Spleen (tissue), 11 donors: ENCODE measurements around the gene SRCAP. TPM values are rescaled to one million over a fixed set of nuclear protein-coding genes. Genes with fewer than 3 reads are reported as not detected.

Source experiments
- DNase-seq: peaks from one replicate; pipeline ENCODE4 v3.0.0-alpha.2; 2020
- H3K27ac ChIP-seq, 8 donors: fragments of 200-600 bp; sonication (generic) in 7 of 8; 1 replicate in 4 of 8; 2 replicates in 4 of 8; pipeline versions ENCODE4 v1.5.0 to v1.8.0; 2016 to 2021; ENCODE audit warnings: inconsistent platforms in 4 of 8, mild to moderate bottlenecking in 4 of 8, moderate library complexity in 1 of 8
- H3K27me3 ChIP-seq, 7 donors: fragments of 200-600 bp; sonication (generic) in 6 of 7; replicated peaks in 1 of 7; 1 replicate in 4 of 7; 2 replicates in 3 of 7; pipeline versions ENCODE4 v1.5.0 to v1.8.0; 2016 to 2021; ENCODE audit warnings: inconsistent platforms in 3 of 7, mild to moderate bottlenecking in 1 of 7
- H3K36me3 ChIP-seq, 6 donors: fragments of 200-600 bp; sonication (generic) in 5 of 6; 1 replicate in 4 of 6; 2 replicates in 2 of 6; pipeline versions ENCODE4 v1.5.0 to v1.8.0; 2016 to 2021; ENCODE audit warnings: inconsistent platforms in 2 of 6
- H3K4me1 ChIP-seq, 6 donors: fragments of 200-600 bp; sonication (generic) in 5 of 6; 1 replicate in 3 of 6; 2 replicates in 3 of 6; pipeline versions ENCODE4 v1.5.0 to v1.8.0; 2016 to 2021; ENCODE audit warnings: inconsistent platforms in 3 of 6
- H3K4me3 ChIP-seq, 8 donors: fragments of 200-600 bp; sonication (generic) in 7 of 8; 1 replicate in 4 of 8; 2 replicates in 4 of 8; pipeline versions ENCODE4 v1.5.0 to v1.8.0; 2016 to 2021; ENCODE audit warnings: inconsistent platforms in 4 of 8, mild to moderate bottlenecking in 4 of 8, moderate library complexity in 2 of 8
- H3K9me3 ChIP-seq, 8 donors: fragments of 200-600 bp; sonication (generic) in 7 of 8; 1 replicate in 4 of 8; 2 replicates in 4 of 8; pipeline versions ENCODE4 v1.5.0 to v1.8.0; 2016 to 2021; ENCODE audit warnings: inconsistent platforms in 4 of 8
- CTCF ChIP-seq, 11 experiments: fragments of 200-600 bp in 7 of 11; fragments of 450-650 bp in 4 of 11; sonication (generic) in 4 of 11; IDR thresholded peaks in 8 of 11; conservative IDR thresholded peaks in 3 of 11; 1 replicate in 7 of 11; 2 replicates in 4 of 11; pipeline versions ENCODE4 v1.4.0 to v1.8.0; 2016 to 2021; ENCODE audit warnings: antibody characterized with exemption in 11 of 11, inconsistent platforms in 4 of 11, mild to moderate bottlenecking in 1 of 11
- POLR2A ChIP-seq, 3 donors: fragments of 450-650 bp; IDR thresholded peaks; one replicate each; pipeline ENCODE4 v1.5.1; 2017; ENCODE audit warnings: antibody characterized with exemption in 3 of 3, mild to moderate bottlenecking in 1 of 3
- POLR2AphosphoS5 ChIP-seq, 3 donors: sonication (generic); formaldehyde crosslinking; IDR thresholded peaks; one replicate each; pipeline ENCODE4 v1.5.1; 2017; ENCODE audit warnings: antibody characterized with exemption in 3 of 3
- whole genome bisulfite sequencing, 5 donors: extraction: QIAGEN DNeasy Blood & Tissue Kit in 3 of 5; methylation state at CpG; one replicate each; pipeline versions ENCODE4 v1.1.5 to v1.1.7; 2013 to 2018; 5-methylcytosine and 5-hydroxymethylcytosine counted together
- intact Hi-C: fragments of 100-400 bp; cut with DNase I; formaldehyde crosslinking; loops from one replicate; pipeline ENCODE4 v1.15.0; 2023; ENCODE audit warnings: low total_unique reads
- polyA plus RNA-seq, 3 donors: library from polyadenylated mRNA; stranded (reverse); fragments of 200-250 nt; gene quantifications; one replicate each; pipeline ENCODE4 v1.2.1, GENCODE V29; 2013
- small RNA-seq, 4 donors: library from RNA; depleted of rRNA; stranded (forward); fragments of <200 nt; gene quantifications; one replicate each; pipeline ENCODE3, GENCODE V24; 2016
- total RNA-seq, 7 donors: library from RNA; depleted of rRNA in 3 of 7; stranded (reverse); fragments of >200 nt in 3 of 7; fragmentation: NEBNext Ultra II Directional in 4 of 7; extraction: Animal tissue kit (Norgen Biotek cat#: 25700) in 4 of 7; gene quantifications; one replicate each; pipeline versions ENCODE4 v1.1.0 to v1.2.1, GENCODE V29; 2016 to 2021
- donor health status: healthy with polysubstance abuse.
- donor health status: DM: no; HTN: no; CAD: no; lungs with moderate emphysema.
- donor health status: DM: no; HTN: no; CAD: no.
- donor health status: Bipolar disorder and iron deficiency.
- donor health status: healthy.
- donor health status: DM: no; HTN: no; CAD: no.
- donor health status: DM: yes; HTN: yes; CAD: no.

The SRCAP gene
- total and polyA plus RNA-seq, 10 donors, result 1.2 to 85.7 (median 68.3) TPM

GRCh38 chr16:30787613-30788378 is 88.8 kb downstream of the SRCAP start:
- Histone ChIP-seq H3K27me3 (peaks cover 0 to 26% (median 0%) of the 10 kb centered on the region in 7 donors), H3K9me3 (no peaks in the 10 kb centered on the region), H3K36me3 (peaks cover 0 to 19% (median 11%) of the 10 kb centered on the region in 6 donors), H3K4me3 (peak overlapping the region; percentile 65 to 93 (median 78)), H3K4me1 (peaks cover 0 to 42% (median 26%) of the 10 kb centered on the region in 6 donors), H3K27ac (peak overlapping the region in 7 of 8 donors; percentile 75 to 89 (median 85))
- WGBS, 5 donors, result 49 to 61% (median 51%) methylated on average over 11 of the region's 11 CpGs
- no peak for TF ChIP-seq CTCF (IDR thresholded peaks at IDR 0.05 in 8 of 11, conservative IDR thresholded peaks at IDR 0.05 in 3 of 11)
- no peak for TF ChIP-seq POLR2AphosphoS5 (IDR thresholded peaks at IDR 0.05)
- no peak for TF ChIP-seq POLR2A (IDR thresholded peaks at IDR 0.05)
- intact Hi-C loops, result loop anchor here (10.0 kb wide), 1 partner anchor 57 kb away; no protein-coding TSS in a partner anchor
- DNase-seq, result no peak

Small RNA genes lying within 50 kb of the gene (small RNA-seq; reads per million reads assigned to genes)
- 0 reads per million in 4 donors for gene RNU6-1043P
- gene RNU6-416P, result 0 reads per million in 4 donors
- gene SNORA30, result 0.35 to 6.8 (median 1.2) reads per million in 4 donors

Other genes with a start within 250 kb of the SRCAP start
- gene ITGAL, start 226.4 kb upstream of the SRCAP start, total RNA-seq, result 100 to 1,000 TPM; 100 to 212 (median 153) TPM
- gene ITGAL, start 226.4 kb upstream of the SRCAP start, polyA plus RNA-seq, result 10 to 100 TPM; 26.6 to 64.4 (median 51.1) TPM
- gene ZNF768, start 172.6 kb upstream of the SRCAP start, total RNA-seq, result 10 to 100 TPM; 17.2 to 27.3 (median 25.5) TPM
- gene ZNF768, start 172.6 kb upstream of the SRCAP start, polyA plus RNA-seq, result 10 to 100 TPM; 17.0 to 33.1 (median 21.6) TPM
- 10 to 100 TPM in 6 of 7 donors, 1 to 10 TPM in 1; 7.7 to 16.1 (median 14.0) TPM for gene ZNF747, start 164.3 kb upstream of the SRCAP start, total RNA-seq
- 1 to 10 TPM; 5.9 to 8.3 (median 6.4) TPM for gene ZNF747, start 164.3 kb upstream of the SRCAP start, polyA plus RNA-seq
- 10 to 100 TPM; 11.6 to 18.6 (median 13.5) TPM for gene ZNF764, start 140.8 kb upstream of the SRCAP start, total RNA-seq
- gene ZNF764, start 140.8 kb upstream of the SRCAP start, polyA plus RNA-seq, result 1 to 10 TPM; 3.4 to 7.4 (median 4.1) TPM
- 10 to 100 TPM; 10.7 to 26.3 (median 19.7) TPM for gene ZNF688, start 127.5 kb upstream of the SRCAP start, total RNA-seq
- 10 to 100 TPM; 27.5 to 43.5 (median 40.8) TPM for gene ZNF688, start 127.5 kb upstream of the SRCAP start, polyA plus RNA-seq
- 10 to 100 TPM; 16.5 to 22.1 (median 18.6) TPM for gene ZNF785, start 113.5 kb upstream of the SRCAP start, total RNA-seq
- 1 to 10 TPM; 3.1 to 7.1 (median 3.5) TPM for gene ZNF785, start 113.5 kb upstream of the SRCAP start, polyA plus RNA-seq
- 10 to 100 TPM in 5 of 7 donors, 1 to 10 TPM in 2; 6.3 to 14.6 (median 11.4) TPM for gene ZNF689, start 88.8 kb upstream of the SRCAP start, total RNA-seq
- gene ZNF689, start 88.8 kb upstream of the SRCAP start, polyA plus RNA-seq, result 1 to 10 TPM; 3.5 to 5.0 (median 3.7) TPM
- gene PRR14, start 48.2 kb upstream of the SRCAP start, total RNA-seq, result 10 to 100 TPM; 51.2 to 77.8 (median 61.8) TPM
- gene PRR14, start 48.2 kb upstream of the SRCAP start, polyA plus RNA-seq, result 100 to 1,000 TPM in 2 of 3 donors, 10 to 100 TPM in 1; 68.4 to 178 (median 148) TPM
- gene FBRS, start 40.7 kb upstream of the SRCAP start, total RNA-seq, result 100 to 1,000 TPM in 4 of 7 donors, 10 to 100 TPM in 3; 47.5 to 118 (median 102) TPM
- 10 to 100 TPM; 25.8 to 62.7 (median 43.7) TPM for gene FBRS, start 40.7 kb upstream of the SRCAP start, polyA plus RNA-seq
- 10 to 100 TPM; 28.5 to 36.7 (median 34.0) TPM for gene PHKG2, start 49.3 kb downstream of the SRCAP start, total RNA-seq
- 10 to 100 TPM; 30.3 to 51.6 (median 42.8) TPM for gene PHKG2, start 49.3 kb downstream of the SRCAP start, polyA plus RNA-seq
- 1 to 10 TPM; 3.1 to 7.2 (median 4.1) TPM for gene CFAP119, start 62.9 kb downstream of the SRCAP start, total RNA-seq
- 10 to 100 TPM in 1 of 3 donors, 1 to 10 TPM in 2; 8.2 to 15.5 (median 8.3) TPM for gene CFAP119, start 62.9 kb downstream of the SRCAP start, polyA plus RNA-seq
- 100 to 1,000 TPM in 2 of 7 donors, 10 to 100 TPM in 5; 65.9 to 111 (median 88.8) TPM for gene RNF40, start 63.2 kb downstream of the SRCAP start, total RNA-seq
- 10 to 100 TPM; 38.1 to 63.9 (median 50.0) TPM for gene RNF40, start 63.2 kb downstream of the SRCAP start, polyA plus RNA-seq
- 10 to 100 TPM in 5 of 7 donors, 1 to 10 TPM in 2; 7.6 to 13.9 (median 12.5) TPM for gene ZNF629, start 88.0 kb downstream of the SRCAP start, total RNA-seq
- gene ZNF629, start 88.0 kb downstream of the SRCAP start, polyA plus RNA-seq, result 1 to 10 TPM; 1.3 to 3.1 (median 1.7) TPM
- gene BCL7C, start 194.9 kb downstream of the SRCAP start, total RNA-seq, result 10 to 100 TPM; 15.5 to 24.3 (median 21.6) TPM
- gene BCL7C, start 194.9 kb downstream of the SRCAP start, polyA plus RNA-seq, result 10 to 100 TPM; 35.6 to 38.7 (median 37.8) TPM
- gene CTF1, start 197.4 kb downstream of the SRCAP start, total RNA-seq, result 1 to 10 TPM in 5 of 7 donors, under 1 TPM in 1, not detected in 1; 0.68 to 3.3 (median 1.4) TPM
- 1 to 10 TPM in 2 of 3 donors, under 1 TPM in 1; 0.61 to 1.3 (median 1.1) TPM for gene CTF1, start 197.4 kb downstream of the SRCAP start, polyA plus RNA-seq
- 10 to 100 TPM; 12.4 to 21.0 (median 17.8) TPM for gene FBXL19, start 224.4 kb downstream of the SRCAP start, total RNA-seq
- 10 to 100 TPM in 1 of 3 donors, 1 to 10 TPM in 2; 4.3 to 24.7 (median 5.5) TPM for gene FBXL19, start 224.4 kb downstream of the SRCAP start, polyA plus RNA-seq
- 10 to 100 TPM; 20.7 to 44.8 (median 29.8) TPM for gene ORAI3, start 249.9 kb downstream of the SRCAP start, total RNA-seq
- gene ORAI3, start 249.9 kb downstream of the SRCAP start, polyA plus RNA-seq, result 10 to 100 TPM; 22.2 to 26.2 (median 22.5) TPM